ENCODE measurements around the gene AGPAT3. TPM values are rescaled to one million over a fixed set of nuclear protein-coding genes. Genes with fewer than 3 reads are reported as not detected.

AGPAT3 gene
- polyA plus RNA-seq, 2 of the 4 experiments (the other 2 are of a cell fraction), result 18.2 to 20.3 TPM

GRCh38 chr21:43930074-43930847 is 65.2 kb downstream of the AGPAT3 start (continued):
- TF ChIP-seq PBX3 (IDR thresholded peaks at IDR 0.05), result no peak

GRCh38 chr21:43930848-43931375 is 65.9 kb downstream of the AGPAT3 start:
- CTCF ChIA-PET, result interaction anchor here (1.4 to 5.3 kb wide), 3 partner anchors 8 to 30 kb away, joined by 5 to 27 read pairs (median 6); no protein-coding TSS in a partner anchor
- POLR2A ChIA-PET, result no interaction called here
- H3K4me1 ChIP-seq, result no peaks in the 10 kb centered on the region

More at GRCh38 chr21:43930848-43931375, 65.9 kb downstream of the AGPAT3 start:
- no peak overlapping the region for H3K4me2 ChIP-seq
- DNase-seq (ENCODE audit: low read depth in 1 of 2, low spot score in 1 of 2) (no peak), ATAC-seq (no peak), FAIRE-seq (no peak)
- H3K4me3 ChIP-seq, result no peak overlapping the region
- no peak for TF ChIP-seq RFX5 (IDR thresholded peaks at IDR 0.05)
- no peak for TF ChIP-seq JUN (IDR thresholded peaks at IDR 0.05)
- TF ChIP-seq REST (IDR thresholded peaks at IDR 0.05), result no peak
- TF ChIP-seq MAZ (IDR thresholded peaks at IDR 0.05; ENCODE audit: borderline replicate concordance, low read depth, low read length), result no peak
- TF ChIP-seq CBX2 (IDR thresholded peaks at IDR 0.05; ENCODE audit: borderline replicate concordance, low read depth), result no peak
- TF ChIP-seq BCL3 (IDR thresholded peaks at IDR 0.05), result no peak
- TF ChIP-seq POLR2AphosphoS2 (conservative IDR thresholded peaks at IDR 0.05; ENCODE audit: low read length), result no peak
- no peak for TF ChIP-seq ZFP36 (IDR thresholded peaks at IDR 0.05; ENCODE audit: borderline replicate concordance, partially characterized antibody)
- TF ChIP-seq FOXS1 (CRISPR knock-in tag; IDR thresholded peaks at IDR 0.05), result no peak
- no peak for TF ChIP-seq KDM5A (IDR thresholded peaks at IDR 0.05)
- TF ChIP-seq RCOR1 (IDR thresholded peaks at IDR 0.05; ENCODE audit: low read depth, low read length), result no peak
- TF ChIP-seq NR3C1 (IDR thresholded peaks at IDR 0.05), result no peak
- TF ChIP-seq NFE2L2 (conservative IDR thresholded peaks at IDR 0.05; ENCODE audit: low read length), result no peak
- TF ChIP-seq ESRRA (IDR thresholded peaks at IDR 0.05; ENCODE audit: borderline replicate concordance, low read length), result no peak
- no peak for TF ChIP-seq EHMT2 (IDR thresholded peaks at IDR 0.05; ENCODE audit: low read depth)
- no peak for TF ChIP-seq HEYL (CRISPR knock-in tag; IDR thresholded peaks at IDR 0.05)
- no peak for TF ChIP-seq POLR2A (IDR thresholded peaks at IDR 0.05; ENCODE audit: low read length)
- TF ChIP-seq RAD21 (conservative IDR thresholded peaks at IDR 0.05 in 1 of 2, IDR thresholded peaks at IDR 0.05 in 1 of 2), result no peak
- no peak for TF ChIP-seq NPAS2 (CRISPR knock-in tag; IDR thresholded peaks at IDR 0.05; ENCODE audit: borderline replicate concordance)
- no peak for TF ChIP-seq ATOH8 (CRISPR knock-in tag; IDR thresholded peaks at IDR 0.05; ENCODE audit: low read depth)
- no peak overlapping the region for H3K27ac ChIP-seq
- no peaks in the 10 kb centered on the region for H3K9me3 ChIP-seq
- 94% methylated on average over 17 of the region's 18 CpGs for WGBS (ENCODE audit: missing lambda C conversion rate)
